H4 (cell line): Measurements from ENCODE around the gene EVI5L. TPM values are rescaled to one million over a fixed set of nuclear protein-coding genes. Genes with fewer than 3 reads are reported as not detected.

ENCODE experiments used
- DNase-seq: peaks from one replicate; pipeline ENCODE4 v3.0.0-alpha.2; 2015; ENCODE audit warnings: low spot score
- total RNA-seq: library from RNA; depleted of rRNA; stranded (reverse); fragments of >200 nt; shearing (Covaris generic); gene quantifications from 2 replicates; pipeline ENCODE4 v1.2.3, GENCODE V29; 2014; rRNA removed

The EVI5L gene
- total RNA-seq, 1 experiment from 2014 or later, result 7.9 TPM

- no peak for DNase-seq
Measured at GRCh38 chr19:7912144-7912696, 82.2 kb downstream of the EVI5L start.

DNA sequence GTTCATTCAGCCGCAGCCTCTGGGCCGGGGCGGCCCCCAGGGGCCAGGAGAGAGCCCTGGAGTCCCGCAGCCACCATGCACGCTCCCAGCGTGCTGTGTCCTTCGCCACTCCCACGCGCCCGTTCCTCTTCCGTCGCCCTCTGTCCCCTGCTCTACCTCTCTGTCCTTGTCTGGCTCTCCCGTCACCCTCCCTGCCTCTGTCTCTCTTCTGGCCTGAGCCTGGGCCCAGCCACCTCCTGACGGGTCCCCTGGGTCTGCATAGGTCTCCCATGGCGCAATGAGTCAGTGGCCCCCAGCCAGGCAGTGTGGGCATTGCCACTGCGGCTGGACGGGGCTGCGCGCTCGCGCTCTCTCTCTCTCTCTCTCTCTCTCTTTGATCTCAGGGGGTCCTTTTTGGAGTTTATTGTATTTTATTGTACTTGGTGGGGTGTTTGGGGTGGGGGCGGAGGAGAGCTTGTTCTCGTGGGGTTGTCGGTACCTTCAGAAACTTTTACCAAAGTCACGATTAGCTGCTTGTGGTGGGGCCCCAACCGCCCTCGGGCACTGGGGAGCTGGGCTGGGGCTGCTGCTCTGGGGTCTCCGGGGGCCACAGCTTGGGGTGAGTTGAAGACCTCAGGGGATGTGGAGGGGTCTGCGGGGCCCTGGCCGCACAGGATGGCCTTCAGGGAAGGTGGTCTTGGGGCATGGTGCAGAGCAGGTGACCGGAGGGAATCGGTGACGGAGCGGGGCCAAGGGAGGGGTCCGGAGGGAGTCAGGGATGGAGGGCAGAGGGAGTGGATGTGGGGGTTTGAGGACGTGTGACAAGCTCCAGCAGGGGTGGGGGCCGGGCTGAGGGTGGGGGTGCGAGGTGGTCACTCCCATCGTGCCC is 82.9 kb downstream of the EVI5L start:
- no peak for DNase-seq

GRCh38 chr19:7913652-7914051 is 83.6 kb downstream of the EVI5L start:
- DNase-seq, result no peak

DNA sequence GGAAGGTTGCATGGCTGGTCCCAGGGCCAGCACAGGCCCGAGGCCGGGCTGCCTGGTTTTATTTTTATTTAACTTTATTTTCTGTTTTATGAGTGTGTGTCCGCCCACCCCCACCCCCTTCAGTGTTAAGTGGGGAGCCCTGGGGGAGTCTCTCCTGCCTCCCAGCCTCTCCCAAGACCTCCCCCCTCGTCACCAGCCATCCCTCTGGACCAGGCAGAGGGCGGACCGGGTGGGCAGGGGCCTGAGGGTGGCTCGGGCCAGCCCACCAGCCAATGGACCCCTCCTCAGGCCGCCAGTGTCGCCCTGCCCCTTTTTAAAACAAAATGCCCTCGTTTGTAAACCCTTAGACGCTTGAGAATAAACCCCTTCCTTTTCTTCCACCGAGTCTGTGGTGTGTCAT is 84.1 kb downstream of the EVI5L start:
- no peak for DNase-seq

Other genes with a start within 250 kb of the EVI5L start
- gene CAMSAP3, start 234.4 kb upstream of the EVI5L start, total RNA-seq, result 0.31 and 0.43 TPM in 2 replicates
- gene XAB2, start 200.7 kb upstream of the EVI5L start, total RNA-seq, result 25.0 and 26.7 TPM in 2 replicates
- gene PET100, start 200.4 kb upstream of the EVI5L start, total RNA-seq, result 65.7 and 67.1 TPM in 2 replicates
- gene PCP2, start 196.5 kb upstream of the EVI5L start, total RNA-seq, result not detected in 2 replicates
- 2.5 and 3.1 TPM in 2 replicates for gene STXBP2, start 193.1 kb upstream of the EVI5L start, total RNA-seq
- not detected in 2 replicates for gene RETN, start 161.2 kb upstream of the EVI5L start, total RNA-seq
- gene MCEMP1, start 153.1 kb upstream of the EVI5L start, total RNA-seq, result not detected in 2 replicates
- gene TRAPPC5, start 149.4 kb upstream of the EVI5L start, total RNA-seq, result 90.6 and 139 TPM in 2 replicates
- gene FCER2, start 128.1 kb upstream of the EVI5L start, total RNA-seq, result not detected in 2 replicates
- gene CLEC4G, start 98.1 kb upstream of the EVI5L start, total RNA-seq, result not detected in 2 replicates
- gene CD209, start 82.7 kb upstream of the EVI5L start, total RNA-seq, result 0.10 TPM in 1 of 2 replicates, not detected in the other
- not detected in 2 replicates for gene CLEC4M, start 67.0 kb upstream of the EVI5L start, total RNA-seq
- 0.04 TPM in 1 of 2 replicates, not detected in the other for gene PRR36, start 44.2 kb downstream of the EVI5L start, total RNA-seq
- 2.4 and 2.6 TPM in 2 replicates for gene LRRC8E, start 58.3 kb downstream of the EVI5L start, total RNA-seq
- 2.9 and 4.2 TPM in 2 replicates for gene MAP2K7, start 73.7 kb downstream of the EVI5L start, total RNA-seq
- not detected in 2 replicates for gene TGFBR3L, start 84.6 kb downstream of the EVI5L start, total RNA-seq
- gene SNAPC2, start 90.1 kb downstream of the EVI5L start, total RNA-seq, result 23.5 and 27.0 TPM in 2 replicates
- 3.6 and 11.5 TPM in 2 replicates for gene CTXN1, start 95.9 kb downstream of the EVI5L start, total RNA-seq
- gene TIMM44, start 113.4 kb downstream of the EVI5L start, total RNA-seq, result 64.9 and 86.8 TPM in 2 replicates
- gene ELAVL1, start 175.4 kb downstream of the EVI5L start, total RNA-seq, result 61.0 and 71.7 TPM in 2 replicates
- not detected in 2 replicates for gene CCL25, start 222.5 kb downstream of the EVI5L start, total RNA-seq